ENCODE data around the gene MAGI2. TPM values are rescaled to one million over a fixed set of nuclear protein-coding genes. Genes with fewer than 3 reads are reported as not detected.
"Not testable (repeated sequence)": the region's sequence is repeated elsewhere in the genome, so short reads cannot be mapped to it uniquely, and the experiment has no call there.

The MAGI2 gene
- total RNA-seq, 1 donor from 2014 or later = 3.6 TPM

GRCh38 chr7:78587443-78588044 lies 865.9 kb downstream of the MAGI2 start:
- ATAC-seq (no peak), DNase-seq (no peak)
- intact Hi-C loops (cut with micrococcal nuclease) = no loop called here

GRCh38 chr7:78585980-78586379 lies 867.5 kb downstream of the MAGI2 start:
- intact Hi-C loops (cut with micrococcal nuclease) = no loop called here
- DNase-seq (no peak), ATAC-seq (no peak)

- ATAC-seq (no peak), DNase-seq (no peak)
- intact Hi-C loops (cut with micrococcal nuclease) = no loop called here
These were observed 874.8 kb downstream of the MAGI2 start for GRCh38 chr7:78578686-78579085.

DNA sequence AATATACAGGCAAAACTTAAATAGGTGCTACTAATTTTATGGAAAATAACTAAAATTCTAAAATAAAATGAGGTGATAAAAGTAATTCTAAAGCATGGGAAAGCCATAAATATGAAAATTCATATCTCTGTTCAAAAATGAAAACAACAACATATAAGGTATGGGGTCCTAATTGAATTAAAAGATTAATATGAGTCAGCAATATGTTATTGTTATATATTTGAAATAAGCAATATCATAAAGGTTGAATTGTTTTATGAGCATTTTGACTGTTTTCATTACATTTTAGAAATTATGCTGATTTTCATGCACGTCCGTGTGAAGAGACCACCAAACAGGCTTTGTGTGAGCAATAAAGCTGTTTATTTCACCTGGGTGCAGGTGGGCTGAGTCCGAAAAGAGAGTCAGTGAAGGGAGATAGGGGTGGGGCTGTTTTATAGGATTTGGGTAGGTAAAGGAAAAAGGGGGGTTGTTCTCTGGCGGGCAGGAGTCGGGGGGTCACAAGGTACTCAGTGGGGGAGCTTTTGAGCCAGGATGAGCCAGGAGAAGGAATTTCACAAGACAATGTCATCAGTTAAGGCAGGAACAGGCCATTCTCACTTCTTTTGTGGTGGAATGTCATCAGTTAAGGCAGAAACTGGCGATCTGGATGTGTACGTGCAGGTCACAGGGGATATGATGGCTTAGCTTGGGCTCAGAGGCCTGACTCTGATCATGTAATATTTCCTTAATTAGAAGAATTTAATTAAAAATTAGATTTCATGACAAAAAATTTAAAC lies 876.1 kb downstream of the MAGI2 start:
- DNase-seq; ATAC-seq; intact Hi-C loops (cut with micrococcal nuclease): not testable (repeated sequence)

DNA sequence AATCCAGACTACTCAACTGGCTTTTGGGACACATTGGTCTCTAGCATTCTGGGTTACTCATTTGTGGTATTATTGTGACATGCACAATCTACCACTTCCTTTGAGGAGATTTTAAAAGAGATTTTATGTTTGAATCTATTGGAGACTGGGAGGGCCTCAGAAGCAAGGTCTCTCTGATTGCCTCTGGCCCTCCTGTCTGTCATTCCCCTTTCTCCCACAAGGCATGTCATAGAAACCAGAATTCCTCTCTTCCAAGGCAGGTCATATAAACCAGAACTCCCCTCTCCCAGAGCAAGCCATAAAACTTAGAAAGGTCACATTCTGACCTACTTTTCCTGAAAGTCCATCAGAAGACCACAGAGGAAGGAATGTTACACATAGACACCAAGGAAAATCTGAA lies 877.2 kb downstream of the MAGI2 start:
- ATAC-seq (no peak), DNase-seq (no peak)
- intact Hi-C loops (cut with micrococcal nuclease) = no loop called here

GRCh38 chr7:78571292-78571691 lies 882.2 kb downstream of the MAGI2 start:
- intact Hi-C loops (cut with micrococcal nuclease) = no loop called here
- DNase-seq (no peak), ATAC-seq (no peak)

DNA sequence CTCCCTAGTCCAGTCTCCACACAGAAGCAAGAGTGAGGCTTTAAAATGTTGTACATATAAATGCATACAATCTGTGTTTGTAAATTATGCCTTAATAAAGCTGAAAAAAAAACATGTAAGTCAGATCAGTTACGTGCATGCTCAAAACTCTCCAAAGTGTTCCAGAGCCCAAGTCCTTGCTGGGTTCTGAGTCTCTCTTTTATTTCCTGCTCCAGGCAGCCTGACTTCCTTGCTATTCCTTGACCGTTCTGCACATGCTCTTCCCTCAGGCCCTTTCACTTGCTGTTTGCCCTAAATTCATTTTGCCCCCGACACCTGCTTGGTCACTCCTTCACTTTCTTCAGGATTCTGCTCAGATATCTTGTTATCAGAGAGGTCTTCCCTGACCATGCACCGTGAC lies 884.8 kb downstream of the MAGI2 start:
- intact Hi-C loops (cut with micrococcal nuclease) = no loop called here
- DNase-seq = no peak
- no peak for ATAC-seq

DNA sequence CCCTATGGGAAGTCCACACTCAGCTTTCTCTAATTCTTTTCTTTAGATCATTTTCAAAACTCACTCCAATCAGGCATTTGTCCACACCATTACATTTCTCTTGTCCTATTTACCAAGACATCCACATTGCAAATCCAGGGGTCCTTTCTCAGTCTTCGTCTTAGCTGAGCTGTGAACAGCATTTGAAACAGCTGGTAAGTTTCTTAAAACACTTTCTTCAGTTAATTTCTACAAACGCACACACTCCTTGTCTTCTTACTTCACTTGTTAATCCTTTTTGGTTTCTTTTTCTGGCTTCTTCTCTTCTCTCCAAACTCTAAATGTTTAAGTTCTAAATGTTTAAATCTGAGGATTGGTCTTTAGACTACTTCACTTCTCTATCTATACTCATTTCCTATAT lies 885.6 kb downstream of the MAGI2 start:
- intact Hi-C loops (cut with micrococcal nuclease) = no loop called here
- ATAC-seq = no peak

GRCh38 chr7:78565784-78566183 lies 887.7 kb downstream of the MAGI2 start:
- intact Hi-C loops (cut with micrococcal nuclease) = no loop called here
- DNase-seq = no peak
- no peak for ATAC-seq

More for the DNA sequence above, 885.6 kb downstream of the MAGI2 start:
- no peak for DNase-seq

GRCh38 chr7:78563191-78563590 lies 890.3 kb downstream of the MAGI2 start:
- ATAC-seq (no peak), DNase-seq (no peak)
- intact Hi-C loops (cut with micrococcal nuclease) = no loop called here

GRCh38 chr7:78562191-78562590 lies 891.3 kb downstream of the MAGI2 start:
- intact Hi-C loops (cut with micrococcal nuclease) = no loop called here
- ATAC-seq (no peak), DNase-seq (no peak)

- no peak for ATAC-seq
- intact Hi-C loops (cut with micrococcal nuclease) = no loop called here
- DNase-seq = no peak
These were observed 894.9 kb downstream of the MAGI2 start for GRCh38 chr7:78558566-78558965.

DNA sequence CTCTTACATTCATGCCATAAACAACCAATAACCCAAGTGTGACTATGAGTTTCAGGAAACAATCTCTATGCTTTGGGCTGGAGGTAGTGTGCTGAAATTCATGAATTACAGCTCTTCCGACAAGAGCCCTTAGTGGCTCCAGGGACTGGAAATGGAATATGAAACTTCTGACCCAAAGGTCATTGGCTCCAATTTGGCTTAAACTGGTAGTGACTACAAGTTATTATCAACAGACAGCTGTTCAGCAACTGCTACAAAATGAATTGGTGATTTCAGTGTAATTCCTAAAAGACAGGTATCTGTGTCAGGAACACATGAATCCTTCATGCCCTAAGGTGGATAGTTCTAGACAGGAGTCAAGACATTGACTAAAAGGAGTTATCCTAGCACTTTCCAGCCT lies 909.5 kb downstream of the MAGI2 start:
- DNase-seq (no peak), ATAC-seq (no peak)
- intact Hi-C loops (cut with micrococcal nuclease) = no loop called here

GRCh38 chr7:78542981-78543380 lies 910.5 kb downstream of the MAGI2 start:
- intact Hi-C loops (cut with micrococcal nuclease) = no loop called here
- ATAC-seq (no peak), DNase-seq (no peak)

DNA sequence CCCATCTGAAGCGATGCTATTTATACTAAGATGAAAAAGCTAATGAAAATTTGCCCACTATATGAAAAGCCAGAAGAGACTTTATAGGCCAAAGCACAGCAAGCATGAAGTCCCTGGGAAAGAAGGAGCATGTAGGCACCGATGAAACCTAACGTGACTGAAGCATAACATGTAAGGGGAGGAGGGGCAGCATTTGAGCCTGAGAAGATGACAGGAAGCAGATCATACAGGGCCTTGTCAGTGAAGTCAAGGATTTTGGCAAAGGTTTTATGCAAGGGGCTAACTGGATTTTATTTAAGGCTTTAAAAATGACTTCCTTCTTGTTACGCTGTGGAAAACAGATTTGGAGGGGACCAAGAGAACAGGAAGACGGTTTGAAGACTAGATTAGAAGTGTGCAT lies 910.9 kb downstream of the MAGI2 start:
- DNase-seq (no peak), ATAC-seq (no peak)
- intact Hi-C loops (cut with micrococcal nuclease) = no loop called here

- DNase-seq = no peak
- intact Hi-C loops (cut with micrococcal nuclease) = no loop called here
- no peak for ATAC-seq
These were observed 913.6 kb downstream of the MAGI2 start for GRCh38 chr7:78539825-78540224.

DNA sequence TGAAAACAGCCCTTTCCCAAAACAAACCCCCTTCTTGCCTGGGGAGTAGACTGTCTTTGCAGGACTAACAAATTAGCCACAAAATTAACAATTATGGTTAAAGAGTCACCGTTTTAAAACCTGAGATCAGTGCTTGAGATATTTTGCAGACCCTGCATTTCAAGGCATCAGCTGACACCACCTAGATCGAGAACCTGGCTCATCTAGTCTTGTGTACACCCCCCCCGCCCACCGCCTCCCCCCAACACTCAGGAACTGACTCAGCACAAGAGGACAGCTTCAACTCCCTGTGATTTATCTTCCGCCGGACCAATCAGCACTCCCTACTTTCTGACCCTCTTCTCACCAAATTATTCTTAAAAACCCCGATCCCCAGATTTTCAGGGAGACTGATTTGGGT lies 917.8 kb downstream of the MAGI2 start:
- DNase-seq = no peak
- no peak for ATAC-seq
- intact Hi-C loops (cut with micrococcal nuclease) = no loop called here

DNA sequence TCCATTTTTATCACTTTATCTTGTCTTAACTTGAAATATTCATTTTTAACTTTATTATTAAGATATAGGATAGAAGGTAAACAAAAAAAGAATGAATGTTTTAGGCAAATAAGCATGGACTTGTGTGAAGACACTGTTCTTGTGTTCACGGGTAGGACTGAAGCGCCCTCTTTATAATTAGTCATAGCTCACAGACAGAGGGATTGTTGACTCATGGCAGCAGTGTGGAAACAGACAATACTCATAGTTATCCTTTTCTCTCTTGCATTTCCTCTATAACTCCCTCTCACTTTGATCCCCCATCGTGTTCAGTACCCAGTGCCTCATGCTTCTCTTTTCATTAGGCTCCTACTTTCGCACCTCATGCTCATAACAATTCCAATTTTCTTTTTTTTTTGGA lies 923.1 kb downstream of the MAGI2 start:
- DNase-seq (no peak), ATAC-seq (no peak)
- intact Hi-C loops (cut with micrococcal nuclease) = no loop called here

GRCh38 chr7:78529392-78529791 lies 924.1 kb downstream of the MAGI2 start:
- intact Hi-C loops (cut with micrococcal nuclease) = no loop called here
- no peak for DNase-seq
- no peak for ATAC-seq

DNA sequence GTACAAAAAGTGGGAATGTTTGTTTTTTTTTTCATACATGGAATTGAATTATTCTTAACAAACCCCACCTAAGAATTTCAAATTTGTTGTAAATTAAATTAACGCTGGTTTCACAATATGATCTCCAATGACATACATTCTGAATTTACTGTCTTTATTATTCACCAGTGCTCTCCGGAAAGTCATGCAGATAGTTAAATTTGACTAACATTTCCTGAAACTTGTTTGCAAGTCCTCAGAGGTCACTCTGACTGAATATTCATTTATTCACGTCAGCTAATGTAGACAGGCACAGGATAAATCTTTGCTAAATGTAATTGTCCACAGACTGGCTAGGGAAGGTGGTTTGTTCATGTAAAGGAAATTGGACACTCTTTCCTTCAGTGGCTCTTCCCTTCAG lies 924.5 kb downstream of the MAGI2 start:
- no peak for DNase-seq
- ATAC-seq = no peak
- intact Hi-C loops (cut with micrococcal nuclease) = no loop called here

DNA sequence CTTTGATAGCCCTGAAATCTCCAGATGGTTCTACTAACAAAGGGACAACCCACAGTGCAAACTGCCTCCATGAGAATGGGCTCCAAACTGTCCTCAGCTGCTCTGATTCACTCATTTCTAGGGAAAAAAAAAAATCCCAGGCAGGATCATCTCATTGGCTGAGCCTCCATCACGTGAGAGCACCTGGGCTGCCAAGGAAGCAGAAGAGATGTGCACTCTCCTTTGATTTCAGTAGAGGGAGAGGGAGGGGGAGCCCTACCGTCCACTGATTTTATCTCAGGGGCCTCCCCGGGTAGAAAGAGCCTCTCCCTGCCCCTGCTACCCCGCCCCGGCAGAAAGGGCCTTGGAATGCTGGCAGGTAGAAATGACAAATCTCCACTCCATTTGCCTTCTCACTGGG lies 929.5 kb downstream of the MAGI2 start:
- DNase-seq = no peak
- ATAC-seq = no peak
- intact Hi-C loops (cut with micrococcal nuclease) = no loop called here

All from left ventricle myocardium superior (tissue), 1 donor.